NCI-H1694 treated with DMSO at 0.1 percent for 48 hours (cell line): ENCODE data around the gene PPARGC1A.

Experiments
- DNase-seq: peaks from one replicate; lab custom pipeline; 2025; lab: John Stamatoyannopoulos, UW

Gene PPARGC1A

GRCh38 chr4:23770011-23770410 lies 119.8 kb downstream of the PPARGC1A start:
- DNase-seq, result no peak

DNA sequence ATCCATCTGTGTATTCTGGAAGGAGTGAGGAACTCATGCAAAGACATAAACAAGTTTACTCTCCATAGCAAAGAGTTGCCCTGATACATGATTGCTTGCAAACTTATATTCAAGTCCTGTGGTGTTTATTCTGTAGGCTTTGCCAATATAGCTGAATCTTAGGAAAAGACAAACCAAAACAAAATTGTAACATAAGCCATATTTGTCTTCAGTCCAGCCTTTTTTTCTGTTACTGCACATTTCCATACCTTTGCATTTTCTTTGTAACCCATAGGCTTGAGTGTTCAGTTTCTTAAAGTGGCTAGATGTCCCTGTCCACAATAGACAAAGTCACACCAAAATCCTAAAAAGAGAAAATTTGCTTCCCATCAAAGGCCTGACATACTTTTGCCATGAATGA lies 120.4 kb downstream of the PPARGC1A start:
- DNase-seq, result no peak

DNA sequence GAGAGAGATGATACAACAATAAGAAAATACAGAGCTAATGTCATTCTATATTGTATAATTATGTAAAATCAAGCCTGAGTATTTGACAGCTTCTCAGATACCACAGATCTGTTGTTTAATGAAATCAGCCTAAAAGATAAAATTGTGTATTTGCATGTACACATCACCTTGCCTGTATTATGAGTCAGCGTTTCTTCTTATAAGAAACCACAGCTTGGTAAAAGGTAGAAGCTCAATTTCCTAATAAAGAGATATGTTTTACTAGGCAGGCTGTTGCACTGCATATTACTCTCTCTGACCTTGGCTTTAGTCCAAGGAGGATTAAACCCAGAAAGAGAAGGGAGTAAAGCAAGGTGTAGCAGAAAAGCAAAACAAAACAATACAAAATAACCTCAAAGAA lies 121.3 kb downstream of the PPARGC1A start:
- DNase-seq, result no peak

GRCh38 chr4:23766344-23766743 lies 123.5 kb downstream of the PPARGC1A start:
- DNase-seq, result no peak

DNA sequence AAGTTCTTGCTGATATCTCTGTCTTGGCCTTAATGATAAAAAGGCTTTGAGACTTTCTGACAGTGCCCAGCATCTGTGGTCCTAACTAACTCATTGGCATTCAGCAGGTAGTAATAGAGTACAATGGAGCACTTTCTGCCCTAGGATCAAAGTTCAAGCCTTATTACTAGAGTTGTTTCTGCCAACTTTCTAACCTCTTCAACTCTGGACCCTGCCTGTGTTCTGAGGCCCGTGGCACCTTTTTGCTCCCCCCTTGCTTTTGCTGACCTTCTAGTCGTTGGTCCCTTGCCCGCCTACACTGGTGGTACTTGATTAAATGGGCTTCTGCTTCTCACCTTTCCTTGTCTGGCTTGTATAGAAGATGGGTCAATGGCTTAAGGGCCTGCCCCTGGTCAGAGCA lies 126.3 kb downstream of the PPARGC1A start:
- DNase-seq, result no peak

DNA sequence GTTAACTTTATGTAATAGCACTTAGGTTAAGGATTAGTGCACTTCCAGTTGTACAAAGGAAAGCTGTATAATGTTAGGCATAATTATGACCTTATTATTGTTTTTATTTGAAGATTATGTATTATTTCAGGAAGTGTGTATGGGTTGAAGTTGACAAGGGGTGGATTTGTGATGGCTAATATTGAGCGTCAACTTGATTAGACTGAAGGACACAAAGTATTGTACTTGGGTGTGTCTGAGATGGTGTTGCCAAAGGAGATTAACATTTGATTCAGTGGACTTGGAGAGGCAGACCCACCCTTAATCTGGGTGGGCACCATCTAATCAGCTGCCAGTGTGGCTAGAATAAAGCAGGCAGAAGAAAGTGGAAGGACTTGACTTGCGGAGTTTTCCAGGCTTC lies 127.3 kb downstream of the PPARGC1A start:
- no peak for DNase-seq

DNA sequence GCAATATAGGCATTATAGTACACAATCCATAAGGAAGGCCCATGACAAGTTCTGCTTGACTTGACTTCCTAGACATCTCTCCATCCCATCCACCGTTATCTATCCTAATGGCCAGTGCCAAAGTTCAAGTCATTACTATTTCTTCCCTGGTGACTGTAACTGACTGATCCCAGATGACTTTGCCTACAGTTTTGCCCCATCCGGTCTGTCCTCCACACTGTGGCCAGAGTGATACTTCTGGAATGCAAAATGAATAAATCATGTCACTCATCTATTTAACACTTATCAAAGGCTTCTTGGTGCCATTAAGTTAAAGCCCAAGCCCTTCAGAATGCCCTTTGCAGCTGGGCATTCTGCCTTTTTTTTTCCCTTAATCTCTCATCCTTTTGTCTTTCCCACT lies 130.8 kb downstream of the PPARGC1A start:
- DNase-seq, result no peak

- DNase-seq, result no peak
Measured at GRCh38 chr4:23754688-23755087, 135.2 kb downstream of the PPARGC1A start.

GRCh38 chr4:23750125-23750524 lies 139.7 kb downstream of the PPARGC1A start:
- no peak for DNase-seq

GRCh38 chr4:23747281-23747735 lies 142.5 kb downstream of the PPARGC1A start:
- DNase-seq, result no peak

DNA sequence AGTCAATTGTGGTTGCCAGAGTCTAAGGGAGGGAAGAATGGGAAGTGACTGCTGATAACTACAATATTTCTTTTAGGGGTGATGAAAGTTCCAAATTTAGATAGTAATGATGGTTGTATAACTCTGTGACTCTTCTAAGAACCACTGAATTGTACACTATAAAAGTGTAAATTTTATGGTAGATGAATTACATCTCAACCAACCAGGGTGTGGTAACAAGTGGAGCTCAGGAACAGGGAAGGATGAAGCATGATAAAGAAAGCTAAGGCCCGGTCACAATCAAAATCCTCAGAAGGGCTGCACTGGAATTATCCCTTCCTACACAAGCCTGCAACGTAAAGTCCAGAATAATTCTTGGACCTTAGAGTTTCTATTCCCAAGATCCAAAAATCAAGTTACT lies 143.2 kb downstream of the PPARGC1A start:
- no peak for DNase-seq

GRCh38 chr4:23746027-23746426 lies 143.8 kb downstream of the PPARGC1A start:
- DNase-seq, result no peak

DNA sequence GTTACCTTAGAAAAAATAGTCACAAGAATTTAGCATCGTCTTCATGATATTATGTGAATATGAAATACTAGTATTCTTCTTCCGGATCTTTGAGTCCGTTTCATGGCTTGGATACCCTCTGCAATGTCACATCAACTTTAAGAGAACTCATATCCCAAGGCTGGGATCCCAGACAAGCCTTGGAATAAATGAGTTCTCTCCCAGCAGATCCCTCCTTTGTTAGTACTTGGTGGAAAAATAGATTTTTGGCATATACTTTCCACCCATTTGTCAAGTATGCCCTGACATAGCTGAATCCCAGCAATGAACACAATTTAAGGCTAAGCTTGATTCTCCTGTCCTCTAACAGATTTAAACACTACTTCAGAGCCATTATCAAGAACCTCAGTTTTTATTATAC lies 144.5 kb downstream of the PPARGC1A start:
- DNase-seq, result no peak
